SK-N-SH (cell line): ENCODE results near the gene FGD3. TPM values are rescaled to one million over a fixed set of nuclear protein-coding genes. Genes with fewer than 3 reads are reported as not detected.

Experiments used
- CTCF ChIA-PET: fragments of 300-600, 350-600 bp; formaldehyde crosslinking; extraction: SDS; loops from one replicate; lab custom pipeline; 2021; lab: Yijun Ruan, JAX
- POLR2A ChIA-PET: fragments of 350-600 bp; sonication (Branson Sonifier 250); formaldehyde crosslinking; extraction: SDS; loops from one replicate; lab custom pipeline; 2020; ENCODE audit warnings: antibody characterized with exemption, inconsistent platforms; lab: Yijun Ruan, JAX
- DNase-seq: peaks from one replicate; pipeline ENCODE4 v3.0.0; 2012
- H2AFZ ChIP-seq: fragments of 200-600 bp; sonication (generic); 2 replicates; pipeline ENCODE4 v1.8.1; 2016; ENCODE audit warnings: antibody characterized with exemption, mild to moderate bottlenecking, low read depth
- H3F3A ChIP-seq: fragments of 200-600 bp; sonication (generic); replicated peaks from 2 replicates; pipeline ENCODE3; 2016; ENCODE audit warnings: antibody characterized with exemption, mild to moderate bottlenecking; ENCODE audit not compliant: insufficient read depth
- H3K27ac ChIP-seq, 2 experiments: fragments of 200-500 bp in 1 of 2; fragments of 200-600 bp in 1 of 2; sonication (Bioruptor generic) in 1 of 2; sonication (generic), shearing (Covaris generic) in 1 of 2; 2 replicates each; pipeline versions ENCODE4 v1.5.1 to v1.6.1; 2014 to 2016; ENCODE audit warnings: low read depth in 2 of 2, inconsistent platforms in 1 of 2, low read length in 1 of 2, mild to moderate bottlenecking in 1 of 2, mixed read lengths in 1 of 2
- H3K27me3 ChIP-seq: fragments of 200-600 bp; sonication (generic), shearing (Covaris generic); 2 replicates; pipeline ENCODE4 v1.6.1; 2016; ENCODE audit warnings: mixed run types; ENCODE audit not compliant: insufficient read depth
- H3K36me3 ChIP-seq, 2 experiments: fragments of 200-500 bp in 1 of 2; fragments of 200-600 bp in 1 of 2; sonication (Bioruptor generic) in 1 of 2; sonication (generic) in 1 of 2; replicated peaks in 1 of 2; 2 replicates each; pipeline versions ENCODE3 to v1.5.1; 2014 to 2016; ENCODE audit warnings: low read length in 1 of 2, mild to moderate bottlenecking in 1 of 2; ENCODE audit not compliant: insufficient read depth in 2 of 2, control insufficient read depth in 1 of 2
- H3K4me1 ChIP-seq, 2 experiments: fragments of 200-500 bp in 1 of 2; fragments of 200-600 bp in 1 of 2; sonication (Bioruptor generic) in 1 of 2; sonication (generic), shearing (Covaris generic) in 1 of 2; 2 replicates each; pipeline versions ENCODE4 v1.5.1 to v1.6.1; 2014 to 2016; ENCODE audit warnings: low read depth in 1 of 2, low read length in 1 of 2, mixed run types in 1 of 2; ENCODE audit not compliant: insufficient read depth in 2 of 2, control insufficient read depth in 1 of 2
- H3K4me2 ChIP-seq: fragments of 200-600 bp; sonication (generic), shearing (Covaris generic); 2 replicates; pipeline ENCODE4 v1.6.1; 2017; ENCODE audit warnings: mixed run types
- H3K4me3 ChIP-seq, 2 experiments: fragments of 200-500 bp in 1 of 2; fragments of 200-600 bp in 1 of 2; sonication (Bioruptor generic) in 1 of 2; sonication (generic), shearing (Covaris generic) in 1 of 2; 2 replicates each; pipeline versions ENCODE4 v1.5.1 to v1.8.1; 2014 to 2016; ENCODE audit warnings: low read depth in 2 of 2, inconsistent platforms in 1 of 2, low read length in 1 of 2, mild to moderate bottlenecking in 1 of 2, mixed read lengths in 1 of 2, moderate library complexity in 1 of 2
- H3K79me2 ChIP-seq: fragments of 200-600 bp; sonication (generic); 2 replicates; pipeline ENCODE4 v1.8.1; 2017; ENCODE audit warnings: mild to moderate bottlenecking; ENCODE audit not compliant: insufficient read depth
- H3K9ac ChIP-seq: fragments of 200-600 bp; sonication (generic); 2 replicates; pipeline ENCODE4 v1.6.1; 2017; ENCODE audit warnings: mixed run types
- H3K9me2 ChIP-seq: fragments of 200-600 bp; sonication (generic); 2 replicates; pipeline ENCODE4 v1.6.1; 2017; ENCODE audit warnings: mixed run types
- H3K9me3 ChIP-seq: fragments of 200-600 bp; sonication (generic); 2 replicates; pipeline ENCODE4 v1.6.1; 2017; ENCODE audit warnings: mixed run types, mild to moderate bottlenecking, moderate library complexity
- H4K20me1 ChIP-seq: fragments of 200-600 bp; sonication (generic); 2 replicates; pipeline ENCODE4 v1.6.1; 2017; ENCODE audit warnings: mild to moderate bottlenecking, mixed run types; ENCODE audit not compliant: insufficient read depth
- CHD2 ChIP-seq: fragments of 150-350 bp; IDR thresholded peaks from 2 replicates; pipeline ENCODE4 v1.6.1; 2018; ENCODE audit warnings: low read length; ENCODE audit not compliant: partially characterized antibody
- FOXJ3 ChIP-seq: sonication (generic); formaldehyde crosslinking; IDR thresholded peaks from 2 replicates; pipeline ENCODE4 v1.5.1; 2020; ENCODE audit warnings: mild to moderate bottlenecking, missing genetic modification reagents
- GATA2 ChIP-seq: sonication (generic); formaldehyde crosslinking; IDR thresholded peaks from 2 replicates; pipeline ENCODE4 v1.5.0; 2020; ENCODE audit warnings: mild to moderate bottlenecking, missing genetic modification reagents
- MEF2A ChIP-seq: IDR thresholded peaks from 2 replicates; pipeline ENCODE4 v1.4.0; 2012; ENCODE audit warnings: low read depth, borderline replicate concordance
- MXI1 ChIP-seq: IDR thresholded peaks from 2 replicates; pipeline ENCODE4 v1.6.1; 2012; ENCODE audit warnings: mild to moderate bottlenecking, low read depth, low read length, improper control_type of control experiment
- NRF1 ChIP-seq: IDR thresholded peaks from 2 replicates; pipeline ENCODE4 v1.6.1; 2012; ENCODE audit warnings: low read depth, mild to moderate bottlenecking, low read length
- RAD21 ChIP-seq: IDR thresholded peaks from 2 replicates; pipeline ENCODE4 v1.6.1; 2012; ENCODE audit warnings: mild to moderate bottlenecking, low read length
- RCOR1 ChIP-seq: fragments of 150-350 bp; IDR thresholded peaks from 2 replicates; pipeline ENCODE4 v1.6.1; 2017; ENCODE audit warnings: antibody characterized with exemption, low read length
- RXRA ChIP-seq: IDR thresholded peaks from 2 replicates; pipeline ENCODE4 v1.4.0; 2012; ENCODE audit warnings: low read depth, mild to moderate bottlenecking, borderline replicate concordance
- SIN3A ChIP-seq: IDR thresholded peaks from 2 replicates; pipeline ENCODE4 v1.6.1; 2012; ENCODE audit warnings: low read depth, mild to moderate bottlenecking, low read length, moderate library complexity, borderline replicate concordance
- SMC3 ChIP-seq: IDR thresholded peaks from 2 replicates; pipeline ENCODE4 v1.6.1; 2012; ENCODE audit warnings: low read depth, low read length, improper control_type of control experiment
- WGBS: methylation state at CpG from one replicate; pipeline ENCODE4 v1.1.6; 2017; ENCODE audit warnings: low lambda C conversion rate; 5-methylcytosine and 5-hydroxymethylcytosine counted together
- polyA plus RNA-seq, 3 experiments: library from polyadenylated mRNA; depleted of rRNA; stranded (reverse); fragments of >200 nt; gene quantifications; 2 replicates each; pipeline ENCODE4 v1.2.3, GENCODE V29; 2012
- TF ChIP-seq, protein P1 (sequence below): IDR thresholded peaks from 2 replicates; pipeline ENCODE4 v1.4.0; 2012; ENCODE audit warnings: low read depth, borderline replicate concordance
- TF ChIP-seq, protein P2 (sequence below): IDR thresholded peaks from 2 replicates; pipeline ENCODE4 v1.6.1; 2012; ENCODE audit warnings: mild to moderate bottlenecking, low read depth, low read length, moderate library complexity
- TF ChIP-seq, protein P3 (sequence below): IDR thresholded peaks from 2 replicates; pipeline ENCODE4 v1.4.0; 2012; ENCODE audit warnings: low read depth

FGD3 gene
- polyA plus RNA-seq, 1 of the 3 experiments (the other 2 are of a cell fraction): not detected

DNA sequence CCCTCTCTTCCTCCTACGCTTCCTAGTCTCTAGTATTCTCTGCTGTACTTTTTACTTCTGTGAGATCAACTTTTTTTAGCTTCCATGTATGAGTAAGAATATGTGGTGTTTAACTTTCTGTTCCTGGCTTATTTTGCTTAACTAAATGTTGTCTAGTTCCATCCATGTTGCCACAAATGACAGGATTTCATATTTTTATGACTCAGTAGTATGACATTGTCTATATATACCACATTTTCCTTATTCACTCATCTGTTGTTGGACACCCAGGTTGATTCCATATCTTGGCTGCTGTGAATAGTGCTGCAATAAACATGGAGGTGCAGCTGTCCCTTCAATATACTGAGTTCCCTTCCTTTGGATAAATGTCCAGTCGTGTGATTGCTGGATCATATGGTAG is 34.8 kb downstream of the FGD3 start:
- no peaks in the 10 kb centered on the region for H3K9me2 ChIP-seq
- H3K9me3 ChIP-seq: no peaks in the 10 kb centered on the region; the same call in 1 of the 2 replicates
- H3K27me3 ChIP-seq: no peaks in the 10 kb centered on the region
- H3K4me3 ChIP-seq: no peak overlapping the region
- ChIA-PET CTCF (no interaction called here), POLR2A (no interaction called here)
- no peak for TF ChIP-seq MXI1
- TF ChIP-seq SMC3: no peak
- TF ChIP-seq, protein P1, sequence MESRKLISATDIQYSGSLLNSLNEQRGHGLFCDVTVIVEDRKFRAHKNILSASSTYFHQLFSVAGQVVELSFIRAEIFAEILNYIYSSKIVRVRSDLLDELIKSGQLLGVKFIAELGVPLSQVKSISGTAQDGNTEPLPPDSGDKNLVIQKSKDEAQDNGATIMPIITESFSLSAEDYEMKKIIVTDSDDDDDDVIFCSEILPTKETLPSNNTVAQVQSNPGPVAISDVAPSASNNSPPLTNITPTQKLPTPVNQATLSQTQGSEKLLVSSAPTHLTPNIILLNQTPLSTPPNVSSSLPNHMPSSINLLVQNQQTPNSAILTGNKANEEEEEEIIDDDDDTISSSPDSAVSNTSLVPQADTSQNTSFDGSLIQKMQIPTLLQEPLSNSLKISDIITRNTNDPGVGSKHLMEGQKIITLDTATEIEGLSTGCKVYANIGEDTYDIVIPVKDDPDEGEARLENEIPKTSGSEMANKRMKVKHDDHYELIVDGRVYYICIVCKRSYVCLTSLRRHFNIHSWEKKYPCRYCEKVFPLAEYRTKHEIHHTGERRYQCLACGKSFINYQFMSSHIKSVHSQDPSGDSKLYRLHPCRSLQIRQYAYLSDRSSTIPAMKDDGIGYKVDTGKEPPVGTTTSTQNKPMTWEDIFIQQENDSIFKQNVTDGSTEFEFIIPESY: no peak
- no peak for TF ChIP-seq MEF2A
- TF ChIP-seq RXRA: no peak
- no peak for TF ChIP-seq RCOR1
- TF ChIP-seq SIN3A: no peak
- TF ChIP-seq, protein P2, sequence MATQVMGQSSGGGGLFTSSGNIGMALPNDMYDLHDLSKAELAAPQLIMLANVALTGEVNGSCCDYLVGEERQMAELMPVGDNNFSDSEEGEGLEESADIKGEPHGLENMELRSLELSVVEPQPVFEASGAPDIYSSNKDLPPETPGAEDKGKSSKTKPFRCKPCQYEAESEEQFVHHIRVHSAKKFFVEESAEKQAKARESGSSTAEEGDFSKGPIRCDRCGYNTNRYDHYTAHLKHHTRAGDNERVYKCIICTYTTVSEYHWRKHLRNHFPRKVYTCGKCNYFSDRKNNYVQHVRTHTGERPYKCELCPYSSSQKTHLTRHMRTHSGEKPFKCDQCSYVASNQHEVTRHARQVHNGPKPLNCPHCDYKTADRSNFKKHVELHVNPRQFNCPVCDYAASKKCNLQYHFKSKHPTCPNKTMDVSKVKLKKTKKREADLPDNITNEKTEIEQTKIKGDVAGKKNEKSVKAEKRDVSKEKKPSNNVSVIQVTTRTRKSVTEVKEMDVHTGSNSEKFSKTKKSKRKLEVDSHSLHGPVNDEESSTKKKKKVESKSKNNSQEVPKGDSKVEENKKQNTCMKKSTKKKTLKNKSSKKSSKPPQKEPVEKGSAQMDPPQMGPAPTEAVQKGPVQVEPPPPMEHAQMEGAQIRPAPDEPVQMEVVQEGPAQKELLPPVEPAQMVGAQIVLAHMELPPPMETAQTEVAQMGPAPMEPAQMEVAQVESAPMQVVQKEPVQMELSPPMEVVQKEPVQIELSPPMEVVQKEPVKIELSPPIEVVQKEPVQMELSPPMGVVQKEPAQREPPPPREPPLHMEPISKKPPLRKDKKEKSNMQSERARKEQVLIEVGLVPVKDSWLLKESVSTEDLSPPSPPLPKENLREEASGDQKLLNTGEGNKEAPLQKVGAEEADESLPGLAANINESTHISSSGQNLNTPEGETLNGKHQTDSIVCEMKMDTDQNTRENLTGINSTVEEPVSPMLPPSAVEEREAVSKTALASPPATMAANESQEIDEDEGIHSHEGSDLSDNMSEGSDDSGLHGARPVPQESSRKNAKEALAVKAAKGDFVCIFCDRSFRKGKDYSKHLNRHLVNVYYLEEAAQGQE: no peak
- TF ChIP-seq, protein P3, sequence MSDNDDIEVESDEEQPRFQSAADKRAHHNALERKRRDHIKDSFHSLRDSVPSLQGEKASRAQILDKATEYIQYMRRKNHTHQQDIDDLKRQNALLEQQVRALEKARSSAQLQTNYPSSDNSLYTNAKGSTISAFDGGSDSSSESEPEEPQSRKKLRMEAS: no peak
- no peak for TF ChIP-seq NRF1
- 10% methylated on average over 2 of the region's 2 CpGs for WGBS
- no peaks in the 10 kb centered on the region for H3K36me3 ChIP-seq
- H2AFZ ChIP-seq: no peak overlapping the region
- DNase-seq: no peak
- no peaks in the 10 kb centered on the region for H3F3A ChIP-seq
- no peaks in the 10 kb centered on the region for H4K20me1 ChIP-seq
- no peak overlapping the region for H3K4me2 ChIP-seq
- no peaks in the 10 kb centered on the region; a peak in 1 of 4 replicates for H3K4me1 ChIP-seq
- H3K79me2 ChIP-seq: no peaks in the 10 kb centered on the region
- no peak overlapping the region for H3K27ac ChIP-seq
- no peak overlapping the region for H3K9ac ChIP-seq

DNA sequence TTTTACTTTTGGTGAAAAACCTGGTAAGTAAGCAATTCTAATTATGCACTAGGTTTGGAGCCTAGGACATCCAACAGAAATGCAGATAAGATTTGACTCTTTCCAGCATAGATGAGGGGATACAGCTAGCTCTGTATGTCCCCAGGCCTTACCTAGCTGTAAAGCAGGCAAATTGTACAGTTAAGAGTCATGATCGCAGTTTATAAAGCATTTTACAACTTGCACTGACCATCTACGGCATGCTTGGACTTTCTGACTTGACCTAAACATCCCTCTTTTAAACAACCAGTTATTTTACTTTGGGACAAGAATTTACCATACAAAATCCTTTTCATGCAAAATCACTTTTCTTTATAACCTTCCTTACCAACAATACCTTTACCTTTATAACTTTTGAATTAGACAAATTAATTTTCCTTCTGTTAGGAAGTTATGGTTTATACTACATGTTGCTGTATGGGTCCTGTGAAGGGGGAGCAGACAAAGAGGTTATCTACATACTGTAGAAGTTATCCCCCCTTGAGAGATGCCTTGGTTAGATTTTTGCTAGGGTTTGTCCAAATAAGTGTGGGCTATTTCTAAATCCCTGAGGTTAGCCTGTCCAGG is 36.8 kb downstream of the FGD3 start:
- no peak for DNase-seq
- Histone ChIP-seq H3K9me3 (no peaks in the 10 kb centered on the region; the same call in 1 of the 2 replicates), H3K79me2 (no peaks in the 10 kb centered on the region), H3K27me3 (no peaks in the 10 kb centered on the region), H3K4me3 (no peak overlapping the region), H3K4me2 (no peak overlapping the region), H2AFZ (no peak overlapping the region), H3K9ac (no peak overlapping the region), H3F3A (no peaks in the 10 kb centered on the region), H3K4me1 (no peaks in the 10 kb centered on the region; a peak in 1 of 4 replicates), H3K36me3 (no peaks in the 10 kb centered on the region), H3K27ac (no peak overlapping the region), H3K9me2 (no peaks in the 10 kb centered on the region), H4K20me1 (no peaks in the 10 kb centered on the region)
- TF ChIP-seq SMC3: no peak
- TF ChIP-seq MEF2A: no peak
- no peak for TF ChIP-seq FOXJ3 (CRISPR knock-in tag)
- TF ChIP-seq, protein P2: no peak
- no peak for TF ChIP-seq GATA2 (CRISPR knock-in tag)
- no peak for TF ChIP-seq CHD2
- TF ChIP-seq RAD21: no peak
- ChIA-PET CTCF (interaction anchor here (1.1 kb wide), 1 partner anchor 125 kb away, joined by 3 read pairs; no protein-coding TSS in a partner anchor), POLR2A (no interaction called here)
- 11% methylated on average over 2 of the region's 2 CpGs for WGBS
